Neural progenitor cell (in vitro differentiated cells): ENCODE results near the gene MYBBP1A. TPM values are rescaled to one million over a fixed set of nuclear protein-coding genes. Genes with fewer than 3 reads are reported as not detected.

Experiments used
- DNase-seq: peaks from one replicate; pipeline ENCODE4 v3.0.0-alpha.2; 2016; ENCODE audit warnings: low spot score
- H2AFZ ChIP-seq: fragments of 200-600 bp; sonication (generic); replicated peaks from 2 replicates; pipeline ENCODE4 v1.6.1; 2016; ENCODE audit warnings: antibody characterized with exemption
- H3F3A ChIP-seq: fragments of 200-600 bp; sonication (generic); 2 replicates; pipeline ENCODE4 v1.6.1; 2016; ENCODE audit warnings: antibody characterized with exemption, low read depth
- H3K27ac ChIP-seq: fragments of 200-600 bp; sonication (generic); 2 replicates; pipeline ENCODE4 v1.5.1; 2016; ENCODE audit warnings: mild to moderate bottlenecking
- H3K27me3 ChIP-seq: fragments of 200-600 bp; sonication (generic); 2 replicates; pipeline ENCODE4 v1.6.1; 2016; ENCODE audit warnings: mild to moderate bottlenecking, moderate library complexity
- H3K36me3 ChIP-seq: fragments of 200-600 bp; sonication (generic); 2 replicates; pipeline ENCODE4 v1.5.1; 2016
- H3K4me1 ChIP-seq: fragments of 200-600 bp; sonication (generic); 2 replicates; pipeline ENCODE4 v1.6.1; 2016; ENCODE audit warnings: mixed run types
- H3K4me2 ChIP-seq: fragments of 200-600 bp; sonication (generic); 2 replicates; pipeline ENCODE4 v1.6.1; 2016
- H3K4me3 ChIP-seq: fragments of 200-600 bp; sonication (generic); 2 replicates; pipeline ENCODE4 v1.5.1; 2016
- H3K79me2 ChIP-seq: fragments of 200-600 bp; sonication (generic); 2 replicates; pipeline ENCODE4 v1.6.1; 2016; ENCODE audit warnings: low read depth
- H3K9ac ChIP-seq: fragments of 200-600 bp; sonication (generic); 2 replicates; pipeline ENCODE4 v1.6.1; 2016
- H3K9me3 ChIP-seq: fragments of 200-600 bp; sonication (generic); 2 replicates; pipeline ENCODE4 v1.5.1; 2016; ENCODE audit warnings: low read depth
- H4K20me1 ChIP-seq: fragments of 200-600 bp; sonication (generic); 2 replicates; pipeline ENCODE4 v1.6.1; 2016; ENCODE audit warnings: low read depth
- H3K27ac Mint-ChIP-seq: 3 replicates; pipeline ENCODE4 v1.8.0; 2021; ENCODE audit warnings: mixed read lengths
- H3K27me3 Mint-ChIP-seq: 2 replicates; pipeline ENCODE4 v1.8.0; 2022; ENCODE audit warnings: low read depth, mild to moderate bottlenecking, inconsistent platforms, moderate library complexity, mixed read lengths; ENCODE audit not compliant: insufficient read depth
- H3K36me3 Mint-ChIP-seq: 3 replicates; pipeline ENCODE4 v1.8.0; 2021; ENCODE audit warnings: mixed read lengths
- H3K4me1 Mint-ChIP-seq: 3 replicates; pipeline ENCODE4 v1.8.0; 2021; ENCODE audit warnings: mixed read lengths
- H3K4me3 Mint-ChIP-seq: 3 replicates; pipeline ENCODE4 v1.8.0; 2021; ENCODE audit warnings: mild to moderate bottlenecking, moderate library complexity, mixed read lengths
- H3K9me3 Mint-ChIP-seq: 3 replicates; pipeline ENCODE4 v1.8.0; 2020; ENCODE audit warnings: mixed read lengths
- EZH2 ChIP-seq: fragments of 200-600 bp; sonication (generic); IDR thresholded peaks from 2 replicates; pipeline ENCODE4 v1.6.1; 2017; ENCODE audit warnings: antibody characterized with exemption, mild to moderate bottlenecking, moderate library complexity
- EZH2phosphoT487 ChIP-seq: fragments of 200-600 bp; sonication (generic); IDR thresholded peaks from 2 replicates; pipeline ENCODE4 v1.6.1; 2017; ENCODE audit warnings: antibody characterized with exemption
- total RNA-seq: library from RNA; depleted of rRNA; stranded (reverse); fragments of >200 nt; gene quantifications from 2 replicates; pipeline ENCODE4 v1.2.3, GENCODE V29; 2015; ENCODE audit warnings: low replicate concordance
- TF ChIP-seq, protein P1 (sequence below): fragments of 200-600 bp; sonication (generic); IDR thresholded peaks from 2 replicates; pipeline ENCODE4 v1.5.1; 2017; ENCODE audit warnings: antibody characterized with exemption, mild to moderate bottlenecking

The MYBBP1A gene
- total RNA-seq, 1 donor from 2014 or later, result 17.4 TPM

DNA sequence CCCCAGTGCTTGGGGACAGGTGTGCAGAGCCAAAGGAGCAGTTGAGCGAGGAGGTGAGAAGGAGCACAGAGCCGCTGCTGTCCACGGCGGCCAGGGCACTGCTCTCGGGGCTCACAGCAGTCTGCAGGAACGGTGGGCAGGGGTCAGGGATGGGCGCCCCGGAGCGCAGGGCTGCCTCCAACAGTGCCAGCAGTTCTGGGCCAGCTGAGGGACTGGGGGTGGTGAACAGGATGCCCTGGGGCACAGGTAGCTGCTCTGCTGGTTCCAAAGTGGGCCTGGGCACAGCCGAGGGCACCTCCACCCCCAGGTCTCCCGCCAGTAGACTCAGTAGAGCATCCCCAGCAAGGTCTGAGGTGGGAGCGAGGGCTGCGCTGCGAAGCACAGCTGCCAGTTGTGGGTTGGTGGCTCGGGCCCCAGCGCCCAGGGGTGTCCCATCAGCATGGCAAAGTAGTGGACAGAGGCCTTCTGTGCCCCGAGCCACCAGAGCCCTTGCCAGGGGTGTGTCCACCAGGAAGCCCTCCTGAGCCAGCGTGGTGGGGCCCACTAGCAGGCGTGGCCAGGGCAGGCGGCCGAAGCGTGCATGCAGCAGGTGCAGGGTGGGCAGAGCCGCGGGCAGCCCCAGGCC lies 3.3 kb upstream of the MYBBP1A start:
- Mint-ChIP-seq H3K4me1 (peaks cover 39% of the 10 kb centered on the region), H3K27me3 (peaks cover 14% of the 10 kb centered on the region), H3K9me3 (no peaks in the 10 kb centered on the region), H3K36me3 (peaks cover 2% of the 10 kb centered on the region), H3K4me3 (no peak overlapping the region), H3K27ac (peak overlapping the region; percentile 89)
- Histone ChIP-seq H3K4me1 (peaks cover 20% of the 10 kb centered on the region), H3K79me2 (peaks cover 17% of the 10 kb centered on the region), H3K4me2 (no peak overlapping the region), H3K27ac (no peak overlapping the region), H4K20me1 (peaks cover 4% of the 10 kb centered on the region), H2AFZ (no peak overlapping the region), H3F3A (peaks cover 11% of the 10 kb centered on the region), H3K9ac (no peak overlapping the region), H3K4me3 (no peak overlapping the region), H3K27me3 (peaks cover 4% of the 10 kb centered on the region), H3K36me3 (no peaks in the 10 kb centered on the region), H3K9me3 (no peaks in the 10 kb centered on the region)
- no peak for TF ChIP-seq EZH2
- TF ChIP-seq EZH2phosphoT487, result no peak
- TF ChIP-seq, protein P1, sequence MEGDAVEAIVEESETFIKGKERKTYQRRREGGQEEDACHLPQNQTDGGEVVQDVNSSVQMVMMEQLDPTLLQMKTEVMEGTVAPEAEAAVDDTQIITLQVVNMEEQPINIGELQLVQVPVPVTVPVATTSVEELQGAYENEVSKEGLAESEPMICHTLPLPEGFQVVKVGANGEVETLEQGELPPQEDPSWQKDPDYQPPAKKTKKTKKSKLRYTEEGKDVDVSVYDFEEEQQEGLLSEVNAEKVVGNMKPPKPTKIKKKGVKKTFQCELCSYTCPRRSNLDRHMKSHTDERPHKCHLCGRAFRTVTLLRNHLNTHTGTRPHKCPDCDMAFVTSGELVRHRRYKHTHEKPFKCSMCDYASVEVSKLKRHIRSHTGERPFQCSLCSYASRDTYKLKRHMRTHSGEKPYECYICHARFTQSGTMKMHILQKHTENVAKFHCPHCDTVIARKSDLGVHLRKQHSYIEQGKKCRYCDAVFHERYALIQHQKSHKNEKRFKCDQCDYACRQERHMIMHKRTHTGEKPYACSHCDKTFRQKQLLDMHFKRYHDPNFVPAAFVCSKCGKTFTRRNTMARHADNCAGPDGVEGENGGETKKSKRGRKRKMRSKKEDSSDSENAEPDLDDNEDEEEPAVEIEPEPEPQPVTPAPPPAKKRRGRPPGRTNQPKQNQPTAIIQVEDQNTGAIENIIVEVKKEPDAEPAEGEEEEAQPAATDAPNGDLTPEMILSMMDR, result no peak
- no peak for DNase-seq

DNA sequence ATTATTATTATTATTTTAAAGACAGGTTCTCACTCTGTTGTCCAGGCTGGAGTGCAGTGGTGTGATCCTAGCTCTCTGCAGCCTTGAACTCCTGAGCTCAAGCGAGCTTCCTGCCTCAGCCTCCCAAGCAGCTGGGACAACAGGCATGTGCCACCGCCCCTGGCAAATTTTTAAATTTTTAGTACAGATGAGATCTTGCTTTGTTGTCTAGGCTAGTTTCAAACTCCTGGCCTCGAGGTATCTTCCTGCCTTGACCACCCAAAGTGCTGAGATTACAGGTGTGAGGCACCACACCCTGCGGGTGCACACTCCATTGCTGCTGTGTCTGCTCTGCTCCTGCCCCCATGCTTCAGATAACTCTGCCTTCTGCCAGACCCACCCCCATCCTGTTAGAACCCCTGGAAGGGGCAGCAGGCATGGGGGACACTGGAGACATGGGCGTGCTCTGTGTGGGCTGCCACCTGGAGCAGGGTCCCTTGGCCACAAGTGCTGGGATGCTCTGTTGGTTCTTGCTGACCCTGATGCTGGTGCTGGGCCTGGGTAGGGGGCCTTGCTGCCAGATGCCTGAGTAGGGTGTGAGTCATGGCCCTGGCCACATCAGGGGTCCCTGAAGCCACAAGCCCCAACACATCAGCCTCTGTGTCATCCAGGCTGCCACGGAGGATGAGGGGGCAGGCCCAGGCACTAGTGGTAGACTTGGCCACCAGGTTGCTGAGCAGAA lies 2.6 kb upstream of the MYBBP1A start:
- no peak for DNase-seq
- H3K27me3 Mint-ChIP-seq, result peaks cover 9% of the 10 kb centered on the region
- H3K27ac Mint-ChIP-seq, result peak overlapping the region; percentile 89
- peaks cover 20% of the 10 kb centered on the region for H3K4me1 ChIP-seq
- no peaks in the 10 kb centered on the region for H3K9me3 Mint-ChIP-seq
- H3K79me2 ChIP-seq, result peaks cover 18% of the 10 kb centered on the region
- H3K27me3 ChIP-seq, result no peaks in the 10 kb centered on the region
- no peak overlapping the region for H3K9ac ChIP-seq
- H3K4me3 ChIP-seq, result no peak overlapping the region
- peaks cover 4% of the 10 kb centered on the region for H4K20me1 ChIP-seq
- H3K9me3 ChIP-seq, result no peaks in the 10 kb centered on the region
- TF ChIP-seq, protein P1, result no peak
- TF ChIP-seq EZH2 (no peak), EZH2phosphoT487 (no peak)
- H3K27ac ChIP-seq, result no peak overlapping the region
- H3K36me3 Mint-ChIP-seq, result peaks cover 2% of the 10 kb centered on the region
- H3K4me3 Mint-ChIP-seq, result no peak overlapping the region
- H3K4me2 ChIP-seq, result no peak overlapping the region
- H2AFZ ChIP-seq, result no peak overlapping the region
- H3F3A ChIP-seq, result peaks cover 11% of the 10 kb centered on the region
- peaks cover 39% of the 10 kb centered on the region for H3K4me1 Mint-ChIP-seq
- no peaks in the 10 kb centered on the region for H3K36me3 ChIP-seq

DNA sequence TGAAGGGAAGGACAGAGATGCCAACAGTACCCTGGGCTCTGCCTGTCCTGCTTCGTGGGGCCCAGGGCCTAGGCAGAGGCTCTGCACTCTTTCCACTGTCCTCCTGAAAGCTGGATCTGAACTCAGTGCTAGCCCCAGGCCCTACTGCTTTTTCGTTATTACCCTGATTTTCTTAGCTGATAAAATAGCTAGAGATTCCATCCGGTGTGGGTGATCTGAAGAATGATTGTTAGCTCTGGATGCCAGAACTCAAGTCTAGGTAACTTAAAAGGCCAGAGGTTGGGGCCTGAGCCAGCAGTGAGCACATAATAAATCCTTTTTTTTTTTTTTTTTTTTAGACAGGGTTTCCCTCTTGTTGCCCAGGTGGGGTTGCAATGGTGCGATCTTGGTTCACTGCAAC lies 1.8 kb upstream of the MYBBP1A start:
- peak overlapping the region; percentile 16 for H3K27ac Mint-ChIP-seq
- H3K9me3 Mint-ChIP-seq, result no peaks in the 10 kb centered on the region
- Histone ChIP-seq H3K27me3 (no peaks in the 10 kb centered on the region), H3K36me3 (no peaks in the 10 kb centered on the region), H4K20me1 (peaks cover 4% of the 10 kb centered on the region), H3K79me2 (peaks cover 18% of the 10 kb centered on the region), H3K4me2 (no peak overlapping the region), H3F3A (peaks cover 11% of the 10 kb centered on the region), H3K4me3 (no peak overlapping the region), H3K9ac (no peak overlapping the region), H3K4me1 (peaks cover 20% of the 10 kb centered on the region), H2AFZ (no peak overlapping the region), H3K27ac (no peak overlapping the region), H3K9me3 (no peaks in the 10 kb centered on the region)
- no peak for DNase-seq
- peaks cover 39% of the 10 kb centered on the region for H3K4me1 Mint-ChIP-seq
- peaks cover 7% of the 10 kb centered on the region for H3K27me3 Mint-ChIP-seq
- peak overlapping the region; percentile 38 for H3K4me3 Mint-ChIP-seq
- peaks cover 2% of the 10 kb centered on the region for H3K36me3 Mint-ChIP-seq
- TF ChIP-seq, protein P1, result no peak
- TF ChIP-seq EZH2phosphoT487 (no peak), EZH2 (no peak)
